ENCODE measurements around the gene TMEM52B.

The TMEM52B gene

DNA sequence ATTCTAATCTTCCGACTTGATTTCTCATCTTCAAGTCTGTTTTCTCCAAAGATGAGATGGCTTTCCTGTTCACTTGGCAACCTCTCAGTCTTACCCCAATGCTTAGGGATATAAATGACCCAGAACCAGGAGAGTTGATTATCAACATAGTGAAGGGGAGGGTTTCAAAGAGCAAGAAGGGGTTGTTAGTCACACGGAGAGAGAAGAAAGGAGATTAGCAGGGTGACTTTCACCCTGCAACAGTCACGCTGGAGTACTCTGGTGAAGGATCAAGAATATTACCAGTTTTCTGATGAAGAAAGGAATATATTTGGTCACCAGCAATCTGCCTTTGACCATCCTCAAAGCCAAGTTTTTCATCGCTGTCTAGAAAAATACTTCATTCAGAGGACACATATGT lies at the start of gene TMEM52B:
Gene TMEM52B (plus strand): TSS at position 212 of the 400 bp plus-strand sequence. CDS start 543 bp downstream, outside the sequence.
- no peak for DNase-seq

DNA sequence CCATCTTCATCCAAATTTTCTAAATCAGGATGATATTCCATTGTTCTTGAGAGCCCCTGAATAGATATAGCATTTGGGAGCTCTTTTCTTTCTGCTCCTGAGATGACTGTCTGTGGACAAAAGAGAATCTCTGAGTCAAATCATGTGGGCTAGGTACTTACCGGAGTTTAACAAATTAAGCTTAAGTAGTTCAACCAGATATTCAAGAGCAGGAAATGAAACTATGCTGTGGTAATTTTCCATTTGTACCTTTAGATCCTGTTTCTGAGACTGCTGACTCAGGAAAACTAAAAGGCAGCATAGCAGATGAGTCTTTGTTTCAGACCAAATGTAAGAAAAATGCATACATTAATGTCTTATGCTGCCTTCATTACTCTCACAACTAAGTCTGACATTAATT lies 48.8 kb upstream of the TMEM52B start, which contains the start of gene CLEC7A:
Gene CLEC7A (minus strand): TSS at position 158 of the 400 bp plus-strand sequence. CDS start 117 bp downstream, at position 41.
- no peak for DNase-seq

DNA sequence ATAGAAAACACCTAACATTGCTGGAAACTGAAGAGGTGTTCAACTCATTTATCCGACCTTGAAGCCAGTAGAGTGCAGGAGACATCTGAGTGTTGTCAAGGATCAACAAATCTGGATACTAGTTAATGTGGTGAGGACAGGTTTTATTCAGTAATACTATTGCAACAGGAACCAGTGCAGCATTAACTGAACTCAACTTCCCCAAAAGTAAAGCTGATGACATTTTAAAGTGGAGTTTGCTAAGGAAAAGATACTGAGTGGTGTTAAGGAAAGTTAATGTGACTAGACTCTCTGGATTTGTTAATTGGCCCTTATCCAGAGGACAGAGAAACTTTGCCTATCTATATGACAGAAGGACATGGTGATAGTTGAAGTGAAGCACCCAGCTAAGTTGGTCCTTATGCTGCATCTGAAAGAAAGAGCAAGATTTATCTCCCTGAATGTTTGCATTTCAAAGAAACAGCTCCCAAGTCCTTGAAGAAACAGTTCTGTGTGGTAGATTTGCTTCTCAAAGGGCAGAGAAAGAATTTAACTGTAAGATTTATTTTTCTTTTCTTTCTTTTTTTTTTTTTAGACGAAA lies 47.6 kb upstream of the TMEM52B start:
- no peak for DNase-seq

- no peak for DNase-seq
These were observed 45.9 kb upstream of the TMEM52B start for GRCh38 chr12:10132850-10133370.

GRCh38 chr12:10135126-10135525 lies 43.7 kb upstream of the TMEM52B start:
- DNase-seq, result no peak

- DNase-seq, result no peak
These were observed 42.1 kb upstream of the TMEM52B start for GRCh38 chr12:10136637-10137205.

DNA sequence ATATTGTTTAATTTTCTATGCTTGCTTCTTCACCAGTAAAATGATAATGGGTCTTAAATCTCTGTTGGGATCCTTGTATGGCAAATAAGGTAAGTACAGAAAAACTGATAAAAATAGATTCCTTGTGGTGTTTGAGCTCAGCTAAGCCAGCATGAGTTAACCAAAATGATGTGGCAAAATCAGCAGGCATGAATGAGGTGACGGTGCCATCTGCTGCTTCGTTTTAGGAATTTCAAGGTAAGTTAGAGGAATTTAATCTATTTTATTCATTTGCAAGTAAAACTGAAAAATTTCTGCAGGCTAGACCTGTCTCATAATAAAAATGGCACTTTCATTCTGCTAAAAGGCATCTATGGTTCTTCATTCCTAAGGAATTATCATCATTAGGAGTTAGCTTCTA lies 38.8 kb upstream of the TMEM52B start:
- DNase-seq, result no peak

GRCh38 chr12:10142976-10143589 lies 35.7 kb upstream of the TMEM52B start:
- DNase-seq, result no peak

DNA sequence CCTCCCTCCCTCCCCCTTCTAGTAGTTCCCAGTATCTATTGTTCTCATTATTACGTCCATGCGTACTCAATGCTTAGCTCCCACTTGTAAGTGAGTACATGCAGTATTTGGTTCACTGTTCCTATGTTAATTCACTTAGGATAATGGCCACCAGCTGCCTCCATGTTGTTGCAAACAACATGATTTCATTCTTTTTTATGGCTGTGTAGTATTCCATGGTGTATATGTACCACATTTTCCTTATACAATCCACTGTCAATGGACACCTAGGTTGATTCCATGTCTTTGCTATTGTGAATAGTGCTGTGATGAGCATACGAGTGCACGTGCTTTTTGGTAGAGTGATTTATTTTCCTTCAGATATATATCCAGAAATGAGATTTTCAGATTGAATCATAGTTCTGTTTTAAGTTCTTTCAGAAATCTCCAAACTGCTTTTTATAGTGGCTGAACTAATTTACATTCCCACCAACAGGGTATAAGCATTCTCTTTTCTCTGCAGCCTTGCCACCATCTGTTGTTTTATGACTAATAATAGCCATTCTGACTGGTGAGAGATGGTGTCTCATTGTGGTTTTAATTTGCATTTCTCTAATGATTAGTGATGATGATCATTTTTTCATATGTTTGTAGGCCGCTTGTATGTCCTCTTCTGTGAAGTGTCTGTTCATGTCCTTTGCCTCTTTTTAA lies 31.0 kb upstream of the TMEM52B start:
- no peak for DNase-seq

GRCh38 chr12:10151621-10152020 lies 27.2 kb upstream of the TMEM52B start:
- no peak for DNase-seq

GRCh38 chr12:10153271-10154144 lies 25.3 kb upstream of the TMEM52B start:
- DNase-seq, result no peak

DNA sequence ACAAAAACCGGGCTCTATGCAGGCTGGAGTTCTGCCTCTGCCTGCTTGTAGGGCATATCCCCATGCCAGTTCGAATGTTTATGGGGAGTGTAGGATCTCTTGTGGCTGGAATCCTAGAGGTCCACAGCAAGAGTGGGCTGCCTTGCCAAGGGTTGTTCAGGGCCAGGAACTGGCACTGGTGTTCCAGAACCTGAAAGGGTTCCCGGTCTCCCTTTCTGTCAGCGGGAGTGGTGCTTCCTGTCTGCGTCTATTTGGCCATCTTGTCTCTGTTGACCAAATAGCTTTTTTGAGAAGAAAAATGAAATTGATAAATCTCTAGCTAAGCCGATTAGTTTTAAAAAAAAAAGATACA lies 24.7 kb upstream of the TMEM52B start:
- no peak for DNase-seq

DNA sequence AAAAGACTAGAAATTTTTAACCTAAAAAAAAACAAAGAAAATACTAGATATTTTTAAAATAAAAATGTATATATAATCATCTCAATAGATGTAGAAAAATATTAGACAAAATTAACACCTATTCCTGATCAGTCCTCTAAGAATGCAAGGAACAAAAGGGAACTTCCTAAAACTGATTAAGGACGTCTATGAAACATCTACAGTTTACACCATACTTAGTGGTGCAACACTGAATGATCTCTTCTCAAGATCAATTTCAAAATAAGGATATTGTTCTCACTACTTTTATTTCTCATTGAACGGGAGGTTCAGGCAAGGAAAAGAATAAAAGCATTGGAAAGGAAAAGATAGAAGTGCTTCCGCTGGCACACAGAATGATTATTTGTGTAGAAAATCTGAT lies 22.9 kb upstream of the TMEM52B start:
- DNase-seq, result no peak

DNA sequence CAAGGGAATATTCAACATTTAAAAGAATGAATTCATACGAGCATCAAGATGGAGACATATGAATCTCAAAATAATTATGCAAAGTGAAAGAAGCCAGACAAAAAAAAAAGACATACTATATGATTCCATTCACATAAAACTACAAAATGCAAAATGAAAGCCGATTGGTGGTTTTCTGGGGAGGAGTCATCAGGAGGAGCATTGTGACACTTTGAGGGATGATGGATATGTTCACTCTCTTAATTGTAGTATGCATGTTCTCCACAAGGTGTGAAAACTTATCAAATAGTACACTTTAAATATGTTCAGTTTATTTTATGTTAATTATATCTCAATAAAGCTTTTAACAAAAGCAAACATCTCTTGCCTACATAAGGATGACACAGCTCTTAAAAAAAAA lies 20.4 kb upstream of the TMEM52B start:
- no peak for DNase-seq

GRCh38 chr12:10159280-10159679 lies 19.6 kb upstream of the TMEM52B start:
- DNase-seq, result no peak

GRCh38 chr12:10160617-10161385 lies 18.0 kb upstream of the TMEM52B start:
- no peak for DNase-seq

GRCh38 chr12:10163084-10163483 lies 15.7 kb upstream of the TMEM52B start:
- no peak for DNase-seq

DNA sequence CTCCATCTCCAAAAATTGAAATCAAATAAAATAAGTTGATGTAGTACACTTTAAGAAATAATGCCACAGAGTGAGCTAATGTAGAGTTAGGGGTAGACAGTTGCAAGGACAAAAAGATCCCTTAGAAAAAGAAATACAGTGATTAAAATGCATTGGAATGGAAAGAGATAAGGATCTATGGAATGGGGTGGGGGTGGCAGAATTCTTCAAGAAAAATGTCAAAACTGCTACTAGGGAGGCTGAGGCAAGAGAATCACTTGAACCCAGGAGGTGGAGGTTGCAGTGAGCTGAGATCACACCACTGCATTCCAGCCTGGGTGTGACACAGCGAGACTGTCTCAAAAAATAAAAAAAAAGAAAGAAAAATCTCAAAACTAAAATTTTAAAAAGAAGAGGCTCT lies 13.4 kb upstream of the TMEM52B start:
- DNase-seq, result no peak

DNA sequence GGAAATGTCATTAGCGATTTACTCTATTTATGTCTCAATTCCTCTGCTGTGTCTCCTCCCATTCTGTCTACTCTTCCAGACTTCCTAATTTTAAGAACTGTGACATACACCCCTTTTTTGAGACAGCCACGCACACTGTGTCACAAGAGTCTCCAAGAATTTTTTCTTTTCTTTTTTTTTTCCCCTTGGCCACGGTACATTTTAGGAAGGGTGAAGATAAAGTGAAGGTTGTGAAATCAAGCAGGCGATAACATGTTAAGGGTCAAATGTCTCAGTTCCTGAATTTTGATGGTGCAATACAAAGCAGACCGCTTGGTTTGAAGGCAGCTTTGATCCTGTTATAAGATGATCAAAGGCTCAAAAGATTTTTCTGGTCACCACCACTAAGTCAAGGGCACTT lies 11.2 kb upstream of the TMEM52B start:
- no peak for DNase-seq

DNA sequence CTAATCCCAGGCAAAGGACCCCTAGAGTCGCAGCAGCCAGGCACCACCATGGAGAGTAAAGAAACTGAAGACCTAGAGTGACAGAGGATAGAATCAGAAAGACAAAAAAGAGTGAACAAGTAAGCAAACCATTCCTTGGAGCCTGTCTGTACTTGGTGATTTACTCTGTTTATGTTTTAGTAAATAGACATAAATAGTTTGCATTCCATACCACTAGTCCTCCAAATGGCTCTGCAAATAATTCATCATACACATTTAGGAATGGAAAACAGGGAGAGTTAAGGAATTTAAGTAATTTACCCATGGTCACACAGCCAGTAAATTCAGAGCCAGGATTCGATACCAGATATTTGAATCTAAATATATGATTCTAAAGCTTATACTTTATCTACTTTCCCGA lies 9.7 kb upstream of the TMEM52B start:
- no peak for DNase-seq

DNA sequence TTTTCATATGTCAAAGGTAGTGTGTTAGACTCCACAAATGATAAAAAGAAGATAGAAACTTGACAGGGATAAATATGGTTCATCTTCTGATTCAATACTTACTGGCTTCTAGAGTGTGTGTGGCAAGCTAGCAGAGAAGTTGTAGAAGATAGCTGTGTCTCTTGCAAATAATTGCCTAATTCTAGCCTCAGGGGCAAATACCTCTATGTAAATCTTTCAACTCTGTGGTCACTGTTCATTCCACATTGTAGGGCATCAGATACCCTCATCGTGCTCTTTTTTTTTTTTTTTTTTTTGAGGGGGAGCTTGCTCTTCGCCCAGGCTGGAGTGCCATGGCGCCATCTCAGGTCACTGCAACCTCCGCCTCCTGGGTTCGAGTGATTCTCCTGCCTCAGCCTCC lies 8.6 kb upstream of the TMEM52B start:
- no peak for DNase-seq

Data from NCI-H2081 treated with DMSO at 0.1 percent for 48 hours (cell line).